ENCODE results near the gene OSBPL7. TPM values are rescaled to one million over a fixed set of nuclear protein-coding genes. Genes with fewer than 3 reads are reported as not detected.
A peak's percentile ranks its signal among the peaks of the same experiment; 100 is the strongest.

The OSBPL7 gene
- total and polyA plus RNA-seq, 8 donors: 8.4 to 34.7 (median 13.7) TPM

GRCh38 chr17:47807421-47807820 is 14.2 kb downstream of the OSBPL7 start:
- Histone ChIP-seq H3K27me3 (no peaks in the 10 kb centered on the region), H3K4me1 (peaks cover 28 to 36% (median 35%) of the 10 kb centered on the region in 3 donors), H3K36me3 (peaks cover 0 to 26% (median 11%) of the 10 kb centered on the region in 3 donors), H3K9me3 (no peaks in the 10 kb centered on the region), H3K27ac (no peak overlapping the region), H3K4me3 (no peak overlapping the region)
- ATAC-seq: no peak
- intact Hi-C loops (cut with DNase I): loop anchor here in 1 of 3 donors (10.0 kb wide), 1 partner anchor 113 kb away; the partner anchor contains the start of gene TBKBP1
- peak in 1 of 6 donors; percentile 11 for DNase-seq
- WGBS, 2 donors: 85 to 92% methylated on average over 11 of the region's 11 CpGs
- TF ChIP-seq CTCF (IDR thresholded peaks at IDR 0.05): no peak
- FAIRE-seq: no peak

DNA sequence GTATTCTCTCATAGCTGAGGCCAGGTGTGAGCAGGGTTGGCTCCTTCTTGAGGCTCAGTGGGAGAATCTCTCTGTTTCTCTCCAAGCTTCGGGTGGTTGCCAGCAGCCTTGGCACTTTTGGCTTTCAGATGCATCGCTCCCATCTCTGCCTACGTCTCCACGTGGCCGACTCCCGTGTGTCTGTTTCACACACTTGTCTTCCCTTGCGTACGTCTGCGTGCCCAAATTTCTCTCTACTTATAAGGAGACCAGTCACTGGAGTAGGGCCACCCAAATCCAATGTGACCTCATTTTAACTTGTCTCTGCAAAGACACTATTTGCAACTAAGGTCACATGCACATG is 14.7 kb downstream of the OSBPL7 start:
- DNase-seq: no peak
- 86 to 90% methylated on average over 9 of the region's 9 CpGs for WGBS, 2 donors
- FAIRE-seq: no peak
- intact Hi-C loops (cut with DNase I): loop anchor here in 1 of 3 donors (10.0 kb wide), 1 partner anchor 112 kb away; the partner anchor contains the start of gene TBKBP1
- peaks cover 28 to 32% (median 30%) of the 10 kb centered on the region in 3 donors for H3K4me1 ChIP-seq
- no peaks in the 10 kb centered on the region for H3K27me3 ChIP-seq
- no peaks in the 10 kb centered on the region for H3K9me3 ChIP-seq
- H3K36me3 ChIP-seq: peaks cover 0 to 26% (median 11%) of the 10 kb centered on the region in 3 donors
- no peak for TF ChIP-seq CTCF (IDR thresholded peaks at IDR 0.05)
- ATAC-seq: no peak
- H3K4me3 ChIP-seq: no peak overlapping the region
- no peak overlapping the region for H3K27ac ChIP-seq

GRCh38 chr17:47806026-47806912 is 15.3 kb downstream of the OSBPL7 start:
- no peaks in the 10 kb centered on the region for H3K27me3 ChIP-seq
- H3K36me3 ChIP-seq: peaks cover 0 to 26% (median 11%) of the 10 kb centered on the region in 3 donors
- H3K4me1 ChIP-seq: peaks cover 23 to 26% (median 26%) of the 10 kb centered on the region in 3 donors
- FAIRE-seq: no peak
- no peak for TF ChIP-seq CTCF (IDR thresholded peaks at IDR 0.05)
- H3K4me3 ChIP-seq: no peak overlapping the region
- intact Hi-C loops (cut with DNase I): loop anchor here in 1 of 3 donors (10.0 kb wide), 1 partner anchor 111 kb away; the partner anchor contains the start of gene TBKBP1
- H3K27ac ChIP-seq: no peak overlapping the region
- no peak for ATAC-seq
- DNase-seq: no peak
- 90 to 95% methylated on average over 16 of the region's 16 CpGs for WGBS, 2 donors
- no peaks in the 10 kb centered on the region for H3K9me3 ChIP-seq

DNA sequence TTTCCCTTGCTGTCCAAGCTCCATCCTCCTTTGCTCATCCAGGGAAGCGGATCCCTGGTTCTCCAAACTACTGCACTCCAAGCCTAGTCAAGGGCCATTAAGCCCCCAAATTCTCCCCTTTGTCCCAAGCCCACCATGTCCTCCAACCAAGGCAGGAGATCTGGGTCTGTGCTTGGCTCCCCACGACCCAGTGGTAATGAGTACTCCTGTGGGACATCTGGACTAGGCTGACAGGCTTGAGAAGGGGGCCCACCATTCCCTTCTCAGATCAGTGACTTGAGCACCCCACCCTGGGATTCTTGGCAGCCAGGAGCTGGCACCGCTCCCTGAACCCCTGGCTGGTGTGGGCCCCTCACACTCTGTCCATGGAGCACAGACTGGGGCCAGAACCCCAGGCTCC is 17.1 kb downstream of the OSBPL7 start:
- Histone ChIP-seq H3K9me3 (no peaks in the 10 kb centered on the region), H3K4me3 (no peak overlapping the region), H3K4me1 (peaks cover 10 to 11% (median 10%) of the 10 kb centered on the region in 3 donors), H3K36me3 (peaks cover 0 to 26% (median 11%) of the 10 kb centered on the region in 3 donors), H3K27me3 (no peaks in the 10 kb centered on the region), H3K27ac (no peak overlapping the region)
- intact Hi-C loops (cut with DNase I): loop anchor here in 1 of 3 donors (10.0 kb wide), 1 partner anchor 110 kb away; the partner anchor contains the start of gene TBKBP1
- no peak for TF ChIP-seq CTCF (IDR thresholded peaks at IDR 0.05)
- ATAC-seq: no peak
- no peak for FAIRE-seq
- WGBS, 2 donors: 73 to 83% methylated on average over 3 of the region's 3 CpGs
- no peak for DNase-seq
